ENCODE data around the gene CACNA2D4.
A peak's percentile ranks its signal among the peaks of the same experiment; 100 is the strongest.
"Not testable (repeated sequence)": the region's sequence is repeated elsewhere in the genome, so short reads cannot be mapped to it uniquely, and the experiment has no call there.

CACNA2D4 gene

GRCh38 chr12:1918081-1918883 is at the start of gene CACNA2D4:
TSS of gene CACNA2D4 (minus strand) at chr12:1918652. CDS start at chr12:1918473, 179 bp downstream.
- no peak for DNase-seq (ENCODE audit: low read depth, low spot score)

- no peak for DNase-seq (ENCODE audit: low read depth, low spot score)
These were observed 48.2 kb upstream of the CACNA2D4 start for GRCh38 chr12:1966561-1967226.

GRCh38 chr12:1965916-1966315 is 47.5 kb upstream of the CACNA2D4 start:
- DNase-seq (ENCODE audit: low read depth, low spot score): no peak

- no peak for DNase-seq (ENCODE audit: low read depth, low spot score)
These were observed 43.9 kb upstream of the CACNA2D4 start for GRCh38 chr12:1962051-1963020.

GRCh38 chr12:1956716-1957115 is 38.3 kb upstream of the CACNA2D4 start:
- DNase-seq (ENCODE audit: low read depth, low spot score): no peak

- DNase-seq (ENCODE audit: low read depth, low spot score): no peak
These were observed 31.5 kb upstream of the CACNA2D4 start for GRCh38 chr12:1949771-1950470.

- no peak for DNase-seq (ENCODE audit: low read depth, low spot score)
These were observed 30.4 kb upstream of the CACNA2D4 start for GRCh38 chr12:1948883-1949282.

GRCh38 chr12:1947081-1947480 is 28.6 kb upstream of the CACNA2D4 start:
- DNase-seq (ENCODE audit: low read depth, low spot score): no peak

- DNase-seq (ENCODE audit: low read depth, low spot score): no peak
These were observed 27.8 kb upstream of the CACNA2D4 start for GRCh38 chr12:1946296-1946695.

GRCh38 chr12:1945502-1945901 is 27.1 kb upstream of the CACNA2D4 start:
- DNase-seq (ENCODE audit: low read depth, low spot score): not testable (repeated sequence)

GRCh38 chr12:1939801-1940607 is 21.6 kb upstream of the CACNA2D4 start:
- DNase-seq (ENCODE audit: low read depth, low spot score): peak; percentile 57

- DNase-seq (ENCODE audit: low read depth, low spot score): no peak
These were observed 20.9 kb upstream of the CACNA2D4 start for GRCh38 chr12:1939331-1939730.

- no peak for DNase-seq (ENCODE audit: low read depth, low spot score)
These were observed 19.2 kb upstream of the CACNA2D4 start for GRCh38 chr12:1937481-1938224.

GRCh38 chr12:1936406-1937320 is 18.2 kb upstream of the CACNA2D4 start:
- DNase-seq (ENCODE audit: low read depth, low spot score): peak; percentile 22

- no peak for DNase-seq (ENCODE audit: low read depth, low spot score)
These were observed 17.4 kb upstream of the CACNA2D4 start for GRCh38 chr12:1935700-1936378.

- DNase-seq (ENCODE audit: low read depth, low spot score): no peak
These were observed 16.8 kb upstream of the CACNA2D4 start for GRCh38 chr12:1935242-1935641.

GRCh38 chr12:1934831-1935230 is 16.4 kb upstream of the CACNA2D4 start:
- DNase-seq (ENCODE audit: low read depth, low spot score): no peak

- no peak for DNase-seq (ENCODE audit: low read depth, low spot score)
These were observed 15.6 kb upstream of the CACNA2D4 start for GRCh38 chr12:1934068-1934467.

Measured in brain pericyte (primary cell).